Uterus (tissue), 4 donors: Measurements from ENCODE around the gene LNPK. TPM values are rescaled to one million over a fixed set of nuclear protein-coding genes. Genes with fewer than 3 reads are reported as not detected.

ENCODE experiments used
- DNase-seq, 2 donors: peaks; one replicate each; pipeline ENCODE4 v3.0.0-alpha.2; 2019 to 2020
- H3K27ac ChIP-seq, 2 donors: fragments of 200-600 bp; sonication (generic); 1 replicate in 1 of 2; 2 replicates in 1 of 2; pipeline ENCODE4 v1.5.1; 2016 to 2018
- H3K27me3 ChIP-seq, 2 donors: fragments of 200-600 bp; sonication (generic); one replicate each; pipeline ENCODE4 v1.5.1; 2018 to 2019; ENCODE audit warnings: control low read depth in 1 of 2
- H3K36me3 ChIP-seq, 2 donors: fragments of 200-600 bp; sonication (generic); one replicate each; pipeline ENCODE4 v1.5.1; 2019; ENCODE audit warnings: control low read depth in 1 of 2
- H3K4me1 ChIP-seq, 2 donors: fragments of 200-600 bp; sonication (generic); one replicate each; pipeline ENCODE4 v1.5.1; 2018 to 2019; ENCODE audit warnings: control low read depth in 1 of 2
- H3K4me3 ChIP-seq, 2 donors: fragments of 200-600 bp; sonication (generic); 1 replicate in 1 of 2; 2 replicates in 1 of 2; pipeline ENCODE4 v1.5.1; 2018 to 2019; ENCODE audit warnings: mild to moderate bottlenecking in 1 of 2
- H3K9me3 ChIP-seq, 2 donors: fragments of 200-600 bp; sonication (generic); one replicate each; pipeline ENCODE4 v1.5.1; 2019; ENCODE audit warnings: control low read depth in 1 of 2
- POLR2A ChIP-seq, 2 donors: fragments of 450-650 bp; IDR thresholded peaks; one replicate each; pipeline ENCODE4 v1.6.1; 2016; ENCODE audit warnings: antibody characterized with exemption in 2 of 2, mild to moderate bottlenecking in 1 of 2, moderate library complexity in 1 of 2
- intact Hi-C: fragments of 100-400 bp; cut with DNase I; formaldehyde crosslinking; loops from one replicate; pipeline ENCODE4 v1.15.1; 2023; ENCODE audit warnings: low total_unique reads
- total RNA-seq, 4 donors: library from RNA; depleted of rRNA in 3 of 4; stranded (reverse); fragments of >200 nt in 3 of 4; gene quantifications; one replicate each; pipeline versions ENCODE4 v1.1.0 to v1.2.4, GENCODE V29; 2014 to 2023
- TF ChIP-seq, protein P1 (sequence below), 4 experiments: fragments of 200-600 bp in 2 of 4; fragments of 450-650 bp in 2 of 4; sonication (generic) in 2 of 4; IDR thresholded peaks; one replicate each; pipeline ENCODE4 v1.5.1; 2016 to 2019; ENCODE audit warnings: antibody characterized with exemption in 4 of 4, mild to moderate bottlenecking in 2 of 4, moderate library complexity in 1 of 4
- donor health status: DM: yes; HTN: yes; CAD: no.

LNPK gene
- 10 to 100 TPM in 2 of 4 donors, 1 to 10 TPM in 2; 5.1 to 66.4 (median 25.2) TPM for total RNA-seq

DNA sequence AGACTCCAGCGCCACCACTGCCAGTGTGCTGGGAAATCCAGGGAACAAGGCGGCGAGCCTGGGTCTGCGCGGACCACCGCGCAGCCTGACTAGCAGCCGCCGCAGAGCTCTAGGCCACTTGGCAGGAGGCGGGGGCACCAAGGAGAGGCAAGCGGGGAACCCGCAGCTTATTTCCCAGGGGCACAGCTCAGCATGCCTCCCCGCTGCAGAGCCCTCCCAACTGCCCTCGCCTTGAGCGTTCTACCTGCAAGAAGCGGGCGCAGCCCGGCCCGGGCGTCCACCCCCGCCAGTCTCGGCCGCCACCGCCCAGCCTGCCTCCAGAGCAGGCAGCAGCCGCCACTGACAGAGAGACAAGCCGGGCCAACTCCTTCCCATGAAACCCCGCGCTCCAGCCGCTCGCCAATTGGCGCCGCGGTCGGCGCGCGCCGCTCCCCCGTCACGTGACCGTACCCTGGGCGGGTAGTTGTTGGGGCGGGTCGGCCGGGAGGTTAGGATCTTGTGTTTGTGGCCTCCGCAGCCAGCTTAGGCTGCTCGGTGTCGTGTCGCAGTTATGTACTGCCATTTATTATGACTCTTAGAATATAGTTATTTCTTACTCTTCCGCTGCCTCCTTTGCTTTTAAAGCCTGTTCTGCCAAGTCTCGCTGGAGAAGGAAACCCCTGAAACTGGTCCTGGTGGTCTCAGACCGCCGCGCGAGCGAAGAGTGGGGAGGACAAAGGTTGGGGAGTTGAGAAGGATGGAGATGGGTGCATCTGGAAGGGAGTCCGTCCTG lies at the start of gene LNPK:
Gene LNPK, minus strand, starts transcription at position 352 of the 772 bp plus-strand sequence. CDS start 6,683 bp downstream, outside the sequence.
- peak; percentile 87 to 92 for DNase-seq
- Histone ChIP-seq H3K4me3 (peak within 1 kb of the TSS; percentile 67 to 85), H3K36me3 (no peaks in the 10 kb centered on the region), H3K4me1 (peaks cover 0 to 7% of the 10 kb centered on the region in 2 donors), H3K9me3 (no peaks in the 10 kb centered on the region), H3K27me3 (no peaks in the 10 kb centered on the region), H3K27ac (peak within 1 kb of the TSS; percentile 81 to 87)
- TF ChIP-seq, protein P1, sequence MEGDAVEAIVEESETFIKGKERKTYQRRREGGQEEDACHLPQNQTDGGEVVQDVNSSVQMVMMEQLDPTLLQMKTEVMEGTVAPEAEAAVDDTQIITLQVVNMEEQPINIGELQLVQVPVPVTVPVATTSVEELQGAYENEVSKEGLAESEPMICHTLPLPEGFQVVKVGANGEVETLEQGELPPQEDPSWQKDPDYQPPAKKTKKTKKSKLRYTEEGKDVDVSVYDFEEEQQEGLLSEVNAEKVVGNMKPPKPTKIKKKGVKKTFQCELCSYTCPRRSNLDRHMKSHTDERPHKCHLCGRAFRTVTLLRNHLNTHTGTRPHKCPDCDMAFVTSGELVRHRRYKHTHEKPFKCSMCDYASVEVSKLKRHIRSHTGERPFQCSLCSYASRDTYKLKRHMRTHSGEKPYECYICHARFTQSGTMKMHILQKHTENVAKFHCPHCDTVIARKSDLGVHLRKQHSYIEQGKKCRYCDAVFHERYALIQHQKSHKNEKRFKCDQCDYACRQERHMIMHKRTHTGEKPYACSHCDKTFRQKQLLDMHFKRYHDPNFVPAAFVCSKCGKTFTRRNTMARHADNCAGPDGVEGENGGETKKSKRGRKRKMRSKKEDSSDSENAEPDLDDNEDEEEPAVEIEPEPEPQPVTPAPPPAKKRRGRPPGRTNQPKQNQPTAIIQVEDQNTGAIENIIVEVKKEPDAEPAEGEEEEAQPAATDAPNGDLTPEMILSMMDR (IDR thresholded peaks at IDR 0.05): no peak
- TF ChIP-seq POLR2A (IDR thresholded peaks at IDR 0.05): peak; percentile 60 to 79
- intact Hi-C loops: no loop called here

DNA sequence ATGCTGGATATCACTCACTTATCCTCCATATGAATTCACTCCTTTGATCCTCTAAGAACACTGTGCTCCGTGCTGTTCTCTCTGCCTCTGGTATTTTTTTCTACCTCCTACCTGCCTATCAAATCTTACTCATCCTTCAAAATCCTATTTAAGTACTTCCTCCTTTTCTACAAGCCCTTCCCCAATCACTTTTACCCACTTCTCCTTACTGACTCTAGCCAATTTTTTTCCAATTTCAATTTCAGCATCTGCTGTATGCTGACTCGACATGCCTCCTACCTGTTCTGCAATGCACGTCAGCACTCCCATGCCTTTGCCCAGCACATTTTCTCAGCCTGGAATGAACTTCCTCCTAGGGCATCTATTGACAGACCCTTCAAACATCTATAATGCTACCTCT lies 37.3 kb upstream of the LNPK start:
- Histone ChIP-seq H3K9me3 (no peaks in the 10 kb centered on the region), H3K4me1 (no peaks in the 10 kb centered on the region), H3K27me3 (peaks cover 0 to 6% of the 10 kb centered on the region in 2 donors), H3K4me3 (no peak overlapping the region), H3K27ac (no peak overlapping the region), H3K36me3 (no peaks in the 10 kb centered on the region)
- intact Hi-C loops: no loop called here
- DNase-seq: no peak
- TF ChIP-seq, protein P1 (IDR thresholded peaks at IDR 0.05): no peak

GRCh38 chr2:176038694-176039093 lies 36.6 kb upstream of the LNPK start:
- no peak for TF ChIP-seq POLR2A (IDR thresholded peaks at IDR 0.05)
- TF ChIP-seq, protein P1 (IDR thresholded peaks at IDR 0.05): no peak
- no peak overlapping the region for H3K4me3 ChIP-seq
- no peaks in the 10 kb centered on the region for H3K4me1 ChIP-seq
- H3K27me3 ChIP-seq: peaks cover 0 to 6% of the 10 kb centered on the region in 2 donors
- no peaks in the 10 kb centered on the region for H3K36me3 ChIP-seq
- intact Hi-C loops: no loop called here
- DNase-seq: no peak
- H3K9me3 ChIP-seq: no peaks in the 10 kb centered on the region
- no peak overlapping the region for H3K27ac ChIP-seq

- H3K36me3 ChIP-seq: no peaks in the 10 kb centered on the region
- H3K27ac ChIP-seq: no peak overlapping the region
- no peak overlapping the region for H3K4me3 ChIP-seq
- H3K4me1 ChIP-seq: no peaks in the 10 kb centered on the region
- TF ChIP-seq, protein P1 (IDR thresholded peaks at IDR 0.05): no peak
- TF ChIP-seq POLR2A (IDR thresholded peaks at IDR 0.05): no peak
- H3K27me3 ChIP-seq: no peaks in the 10 kb centered on the region
- no peaks in the 10 kb centered on the region for H3K9me3 ChIP-seq
- intact Hi-C loops: no loop called here
- no peak for DNase-seq
Measured at GRCh38 chr2:176035013-176035691, 33.1 kb upstream of the LNPK start.

GRCh38 chr2:176027806-176028205 lies 25.7 kb upstream of the LNPK start:
- intact Hi-C loops: no loop called here
- TF ChIP-seq, protein P1 (IDR thresholded peaks at IDR 0.05): no peak
- no peak for TF ChIP-seq POLR2A (IDR thresholded peaks at IDR 0.05)
- no peak overlapping the region for H3K27ac ChIP-seq
- no peak overlapping the region for H3K4me3 ChIP-seq
- H3K36me3 ChIP-seq: no peaks in the 10 kb centered on the region
- DNase-seq: no peak
- H3K9me3 ChIP-seq: no peaks in the 10 kb centered on the region
- H3K4me1 ChIP-seq: no peaks in the 10 kb centered on the region
- peaks cover 0 to 9% of the 10 kb centered on the region in 2 donors for H3K27me3 ChIP-seq
